Colonic mucosa (tissue), 4 donors: ENCODE results near the gene TELO2. TPM values are rescaled to one million over a fixed set of nuclear protein-coding genes. Genes with fewer than 3 reads are reported as not detected.

Source experiments
- DNase-seq: peaks from one replicate; pipeline ENCODE4 v3.0.0-alpha.2; 2020
- H3K27ac ChIP-seq: fragments of 200-600 bp; one replicate; pipeline ENCODE4 v1.8.0; 2021
- H3K27me3 ChIP-seq: fragments of 200-600 bp; one replicate; pipeline ENCODE4 v1.8.0; 2021
- H3K36me3 ChIP-seq: fragments of 200-600 bp; one replicate; pipeline ENCODE4 v1.8.0; 2021
- H3K4me1 ChIP-seq: fragments of 200-600 bp; one replicate; pipeline ENCODE4 v1.8.0; 2021; ENCODE audit warnings: mild to moderate bottlenecking
- H3K4me3 ChIP-seq: fragments of 200-600 bp; one replicate; pipeline ENCODE4 v1.8.0; 2021
- H3K9ac ChIP-seq, 2 donors: one replicate each; pipeline ENCODE4 v1.7.0; 2013; ENCODE audit warnings: control low read depth in 2 of 2, low read depth in 2 of 2, low read length in 2 of 2
- H3K9me3 ChIP-seq: fragments of 200-600 bp; one replicate; pipeline ENCODE4 v1.8.0; 2021
- CTCF ChIP-seq: fragments of 200-600 bp; IDR thresholded peaks from one replicate; pipeline ENCODE4 v1.8.0; 2022; ENCODE audit warnings: antibody characterized with exemption, mild to moderate bottlenecking
- intact Hi-C: fragments of 100-400 bp; cut with DNase I; formaldehyde crosslinking; loops from one replicate; pipeline ENCODE4 v1.14.1; 2022
- total RNA-seq, 2 donors: library from RNA; stranded (reverse); fragmentation: NEBNext Ultra II Directional in 1 of 2; extraction: Animal tissue kit (Norgen Biotek cat#: 25700) in 1 of 2; gene quantifications; one replicate each; pipeline ENCODE4 v1.2.1, GENCODE V29; 2021
- donor health status: healthy.
- donor health status: DM: no; HTN: no; CAD: no.
- donor health status: DM: no; HTN: no; CAD: no.

Gene TELO2
- total RNA-seq, 2 donors from 2014 or later: 18.4 to 76.0 TPM

DNA sequence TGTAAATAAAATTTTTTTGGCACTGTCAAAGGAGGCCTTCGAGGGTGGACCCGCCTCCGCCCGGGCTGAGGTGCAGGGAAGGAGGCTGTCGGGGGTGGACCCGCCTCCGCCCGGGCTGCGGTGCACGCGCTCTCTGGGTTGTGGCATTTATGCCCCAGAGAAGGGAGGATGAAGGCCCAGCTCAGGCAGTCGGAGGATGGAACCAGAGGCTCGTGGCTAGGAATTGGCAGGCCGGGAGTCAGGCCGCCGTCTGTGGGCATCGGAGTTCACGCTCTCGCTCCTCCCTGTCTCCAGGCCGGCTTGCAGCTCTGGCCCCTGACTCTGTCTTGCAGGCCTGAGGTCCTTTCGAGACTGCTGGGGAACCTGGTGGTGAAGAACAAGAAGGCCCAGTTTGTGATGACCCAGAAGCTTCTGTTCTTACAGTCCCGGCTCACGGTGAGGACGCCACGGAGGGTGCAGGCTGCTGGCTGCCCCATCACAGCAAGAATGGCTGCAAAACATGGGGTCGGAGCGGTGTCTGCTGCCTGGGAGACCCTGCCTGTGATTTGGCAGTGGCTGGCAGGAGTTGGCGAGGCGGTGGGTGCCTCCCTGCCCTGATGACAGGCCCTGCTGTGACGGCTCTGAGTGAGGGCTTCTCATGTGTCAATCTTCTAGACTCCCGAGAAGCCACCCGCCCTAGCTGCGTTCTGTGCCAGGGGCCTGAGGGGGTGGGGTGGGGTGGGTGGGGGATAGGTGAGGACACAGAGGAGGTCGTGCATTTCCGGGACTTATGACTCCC, 5.9 kb downstream of the TELO2 start:
- Histone ChIP-seq H3K27me3 (no peaks in the 10 kb centered on the region), H3K4me1 (peaks cover 7% of the 10 kb centered on the region), H3K9ac (no peak overlapping the region), H3K9me3 (no peaks in the 10 kb centered on the region), H3K27ac (no peak overlapping the region), H3K4me3 (no peak overlapping the region), H3K36me3 (peaks cover 6% of the 10 kb centered on the region)
- intact Hi-C loops: loop anchor here (10.0 kb wide), 1 partner anchor 116 kb away; the partner anchor contains the start of genes CRAMP1 and IFT140
- TF ChIP-seq CTCF: no peak
- DNase-seq: no peak

DNA sequence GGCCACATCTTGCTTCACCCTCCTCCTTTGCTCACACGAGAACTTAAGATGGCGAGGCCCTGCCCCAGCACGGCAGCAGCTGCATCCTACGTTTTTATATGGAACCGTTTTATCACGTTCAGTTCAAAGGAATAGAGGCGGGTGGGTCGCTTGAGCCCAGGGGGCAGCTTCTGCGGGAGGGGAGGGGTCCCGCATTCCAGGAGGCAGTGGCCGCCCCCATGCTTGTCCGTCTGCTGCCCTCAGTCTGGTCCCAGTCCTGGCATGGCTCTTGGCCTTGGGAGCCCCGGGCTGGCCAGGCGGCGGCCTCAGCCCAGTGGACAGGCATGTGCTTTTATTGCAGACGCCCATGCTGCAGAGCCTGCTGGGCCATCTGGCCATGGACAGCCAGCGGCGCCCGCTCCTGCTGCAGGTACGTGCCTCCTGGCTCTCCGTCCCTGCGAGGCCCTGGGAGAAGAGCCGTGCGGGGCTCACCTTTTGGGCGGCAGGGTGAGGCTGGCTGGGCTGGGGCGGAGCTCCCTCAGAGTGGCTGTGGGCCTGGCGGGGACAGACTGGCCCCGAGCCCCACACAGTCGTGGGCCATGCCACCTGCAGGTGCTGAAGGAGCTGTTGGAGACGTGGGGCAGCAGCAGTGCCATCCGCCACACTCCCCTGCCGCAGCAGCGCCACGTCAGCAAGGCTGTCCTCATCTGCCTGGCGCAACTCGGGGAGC, 6.8 kb downstream of the TELO2 start:
- no peak for TF ChIP-seq CTCF
- H3K27ac ChIP-seq: no peak overlapping the region
- no peak for DNase-seq
- H3K4me3 ChIP-seq: no peak overlapping the region
- H3K4me1 ChIP-seq: no peaks in the 10 kb centered on the region
- H3K9ac ChIP-seq: no peak overlapping the region
- intact Hi-C loops: loop anchor here (10.0 kb wide), 1 partner anchor 115 kb away; the partner anchor contains the start of genes CRAMP1 and IFT140
- peaks cover 6% of the 10 kb centered on the region for H3K36me3 ChIP-seq
- H3K9me3 ChIP-seq: no peaks in the 10 kb centered on the region
- no peaks in the 10 kb centered on the region for H3K27me3 ChIP-seq

GRCh38 chr16:1500465-1501150, 7.4 kb downstream of the TELO2 start:
- TF ChIP-seq CTCF: no peak
- DNase-seq: no peak
- Histone ChIP-seq H3K4me3 (no peak overlapping the region), H3K27me3 (no peaks in the 10 kb centered on the region), H3K36me3 (peaks cover 6% of the 10 kb centered on the region), H3K9ac (no peak overlapping the region), H3K4me1 (no peaks in the 10 kb centered on the region), H3K27ac (no peak overlapping the region), H3K9me3 (no peaks in the 10 kb centered on the region)
- intact Hi-C loops: no loop called here

DNA sequence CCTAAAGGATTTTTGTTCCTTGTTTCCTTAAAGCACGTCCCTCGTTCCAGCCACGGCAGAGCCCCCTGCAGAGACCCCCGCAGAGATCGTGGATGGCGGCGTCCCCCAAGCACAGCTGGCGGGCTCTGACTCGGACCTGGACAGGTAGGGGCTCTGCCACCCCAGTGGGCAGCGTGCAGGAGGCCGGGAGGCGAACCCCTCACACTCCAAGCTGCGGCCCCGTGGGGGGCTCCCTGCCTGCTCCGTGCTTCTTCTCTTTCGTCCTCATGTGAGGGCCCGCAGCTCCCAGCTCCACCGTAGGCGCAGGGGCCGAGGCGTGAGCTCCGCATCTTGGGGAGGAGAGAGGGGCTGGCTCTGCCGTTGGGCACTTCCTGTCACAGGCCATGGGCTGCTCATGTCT, 8.5 kb downstream of the TELO2 start:
- intact Hi-C loops: no loop called here
- Histone ChIP-seq H3K9ac (no peak overlapping the region), H3K4me3 (no peak overlapping the region), H3K9me3 (no peaks in the 10 kb centered on the region), H3K27ac (no peak overlapping the region), H3K4me1 (no peaks in the 10 kb centered on the region), H3K27me3 (no peaks in the 10 kb centered on the region), H3K36me3 (peaks cover 6% of the 10 kb centered on the region)
- DNase-seq: no peak
- TF ChIP-seq CTCF: no peak
